ENCODE measurements around the gene FKBP7.
A peak's percentile ranks its signal among the peaks of the same experiment; 100 is the strongest.
"Not testable (repeated sequence)": the region's sequence is repeated elsewhere in the genome, so short reads cannot be mapped to it uniquely, and the experiment has no call there.

The FKBP7 gene

GRCh38 chr2:178479275-178479616, 846 bp upstream of the FKBP7 start:
- H3K4me3 ChIP-seq (ENCODE audit: low read depth, low read length) = peak overlapping the region; percentile 64

GRCh38 chr2:178478130-178478438, 316 bp downstream of the FKBP7 start:
- TF ChIP-seq, protein P1, sequence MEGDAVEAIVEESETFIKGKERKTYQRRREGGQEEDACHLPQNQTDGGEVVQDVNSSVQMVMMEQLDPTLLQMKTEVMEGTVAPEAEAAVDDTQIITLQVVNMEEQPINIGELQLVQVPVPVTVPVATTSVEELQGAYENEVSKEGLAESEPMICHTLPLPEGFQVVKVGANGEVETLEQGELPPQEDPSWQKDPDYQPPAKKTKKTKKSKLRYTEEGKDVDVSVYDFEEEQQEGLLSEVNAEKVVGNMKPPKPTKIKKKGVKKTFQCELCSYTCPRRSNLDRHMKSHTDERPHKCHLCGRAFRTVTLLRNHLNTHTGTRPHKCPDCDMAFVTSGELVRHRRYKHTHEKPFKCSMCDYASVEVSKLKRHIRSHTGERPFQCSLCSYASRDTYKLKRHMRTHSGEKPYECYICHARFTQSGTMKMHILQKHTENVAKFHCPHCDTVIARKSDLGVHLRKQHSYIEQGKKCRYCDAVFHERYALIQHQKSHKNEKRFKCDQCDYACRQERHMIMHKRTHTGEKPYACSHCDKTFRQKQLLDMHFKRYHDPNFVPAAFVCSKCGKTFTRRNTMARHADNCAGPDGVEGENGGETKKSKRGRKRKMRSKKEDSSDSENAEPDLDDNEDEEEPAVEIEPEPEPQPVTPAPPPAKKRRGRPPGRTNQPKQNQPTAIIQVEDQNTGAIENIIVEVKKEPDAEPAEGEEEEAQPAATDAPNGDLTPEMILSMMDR (IDR thresholded peaks at IDR 0.05; ENCODE audit: borderline replicate concordance, insufficient read depth, low read depth, low read length) = no peak

More at GRCh38 chr2:178479275-178479616, 846 bp upstream of the FKBP7 start:
- TF ChIP-seq, protein P1 (IDR thresholded peaks at IDR 0.05; ENCODE audit: borderline replicate concordance, insufficient read depth, low read depth, low read length) = no peak

DNA sequence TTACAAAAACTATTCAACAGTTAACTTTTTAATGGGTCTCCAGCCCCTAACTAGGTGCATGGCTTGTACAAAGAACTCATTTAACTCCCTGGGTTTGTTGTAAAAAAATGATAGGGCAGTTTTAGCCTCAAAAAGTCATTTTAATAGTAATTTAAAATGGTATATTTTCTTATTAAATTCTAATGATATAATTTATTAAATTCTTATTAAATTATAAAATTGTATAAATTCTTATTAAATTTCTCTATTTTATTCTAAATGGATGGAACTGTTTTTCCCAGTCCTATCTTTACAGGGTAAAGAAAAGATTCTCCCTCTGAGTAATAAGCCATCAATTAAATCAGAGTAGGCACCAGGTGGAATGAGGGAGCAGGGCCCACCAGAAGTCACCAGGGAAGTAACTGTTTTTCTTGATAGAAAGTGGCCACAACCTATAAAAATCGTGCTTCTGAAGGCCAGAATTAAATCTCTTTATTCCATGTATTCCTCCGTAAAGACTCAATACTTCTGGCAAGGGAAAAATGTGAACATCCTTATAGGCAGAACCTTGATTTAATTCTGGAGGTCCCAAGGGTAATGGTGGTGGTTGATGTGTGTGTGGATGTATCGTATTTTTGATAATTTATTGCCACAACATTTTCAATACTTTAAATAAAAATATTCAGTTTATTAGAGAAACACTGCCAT, 814 bp downstream of the FKBP7 start:
- H3K4me3 ChIP-seq (ENCODE audit: low read depth, low read length) = peak overlapping the region; percentile 64
- TF ChIP-seq, protein P1 (IDR thresholded peaks at IDR 0.05; ENCODE audit: borderline replicate concordance, insufficient read depth, low read depth, low read length) = no peak

More at GRCh38 chr2:178478130-178478438, 316 bp downstream of the FKBP7 start:
- H3K4me3 ChIP-seq (ENCODE audit: low read depth, low read length) = peak overlapping the region; percentile 64

DNA sequence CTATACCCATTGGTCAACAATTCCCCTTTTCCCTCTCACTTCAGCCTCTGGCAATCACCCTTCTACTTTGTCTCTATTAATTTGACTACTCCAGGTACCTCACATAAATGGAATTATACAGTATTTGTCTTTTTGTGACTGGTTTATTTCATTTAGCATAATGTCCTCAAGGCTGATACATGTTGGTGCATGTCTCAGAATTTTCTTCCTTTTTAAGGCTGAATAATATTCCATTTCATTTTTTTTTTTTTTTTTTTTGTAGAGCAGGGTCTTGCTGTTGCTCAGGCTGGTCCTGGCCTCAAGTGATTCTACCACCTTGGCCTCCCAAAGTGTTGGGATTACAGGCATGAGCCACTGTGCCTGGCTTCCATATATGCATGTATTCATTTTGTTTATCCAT, 1.9 kb downstream of the FKBP7 start:
- H3K4me3 ChIP-seq (ENCODE audit: low read depth, low read length) = no peak overlapping the region
- TF ChIP-seq, protein P1 (IDR thresholded peaks at IDR 0.05; ENCODE audit: borderline replicate concordance, insufficient read depth, low read depth, low read length) = no peak

- H3K4me3 ChIP-seq (ENCODE audit: low read depth, low read length) = no peak overlapping the region
- TF ChIP-seq, protein P1 (IDR thresholded peaks at IDR 0.05; ENCODE audit: borderline replicate concordance, insufficient read depth, low read depth, low read length) = no peak
Observed at GRCh38 chr2:178474560-178474959, 3.8 kb downstream of the FKBP7 start.

DNA sequence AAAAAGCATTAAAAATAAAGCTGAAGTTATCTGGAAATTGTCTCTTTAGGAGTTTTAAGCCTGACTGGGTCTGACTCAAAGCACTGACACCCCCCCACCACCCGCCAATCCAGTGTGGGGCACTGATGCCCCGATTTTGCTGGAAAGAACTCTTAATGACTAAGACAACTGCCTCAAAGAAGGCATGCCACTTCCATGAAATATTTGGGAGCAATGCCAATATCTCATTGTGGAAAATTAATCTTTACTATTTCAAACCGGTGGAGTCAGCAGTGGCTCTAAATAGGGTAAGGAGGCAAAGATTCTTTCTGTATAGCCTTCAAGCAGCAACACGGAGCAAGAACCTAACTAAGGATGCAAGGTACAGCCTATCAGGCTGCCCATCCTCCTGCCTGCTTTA, 4.5 kb downstream of the FKBP7 start:
- TF ChIP-seq, protein P1 (IDR thresholded peaks at IDR 0.05; ENCODE audit: borderline replicate concordance, insufficient read depth, low read depth, low read length) = no peak
- no peak overlapping the region for H3K4me3 ChIP-seq (ENCODE audit: low read depth, low read length)

DNA sequence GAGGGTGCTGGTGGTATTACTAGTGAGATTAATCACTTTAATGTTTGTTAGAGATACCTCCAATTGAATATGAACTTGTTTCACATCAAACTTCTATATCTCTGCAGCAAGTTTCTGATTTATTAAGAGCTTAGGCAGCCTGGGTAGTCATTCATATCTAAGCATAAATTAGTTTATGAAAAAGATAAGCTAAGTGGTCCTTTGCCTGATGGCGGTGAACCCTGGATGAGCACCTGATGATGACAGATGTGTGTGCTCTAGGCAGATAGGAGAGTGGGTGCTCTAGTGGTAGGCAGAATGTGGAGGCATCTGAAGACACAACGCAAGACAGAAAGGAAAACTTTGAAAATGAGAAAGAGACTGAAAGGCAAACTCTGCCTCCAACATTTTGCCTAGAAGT, 5.0 kb downstream of the FKBP7 start:
- H3K4me3 ChIP-seq (ENCODE audit: low read depth, low read length) = no peak overlapping the region
- TF ChIP-seq, protein P1 (IDR thresholded peaks at IDR 0.05; ENCODE audit: borderline replicate concordance, insufficient read depth, low read depth, low read length) = no peak

- not testable (repeated sequence) for H3K4me3 ChIP-seq (ENCODE audit: low read depth, low read length)
Observed at GRCh38 chr2:178471313-178471712, 7.1 kb downstream of the FKBP7 start.
